Superior temporal gyrus (tissue), 1 donor: ENCODE results near the gene MORN1.

Experiments used
- DNase-seq: peaks from one replicate; pipeline ENCODE4 v3.0.0-alpha.2; 2016; ENCODE audit errors: extremely low spot score

MORN1 gene

DNA sequence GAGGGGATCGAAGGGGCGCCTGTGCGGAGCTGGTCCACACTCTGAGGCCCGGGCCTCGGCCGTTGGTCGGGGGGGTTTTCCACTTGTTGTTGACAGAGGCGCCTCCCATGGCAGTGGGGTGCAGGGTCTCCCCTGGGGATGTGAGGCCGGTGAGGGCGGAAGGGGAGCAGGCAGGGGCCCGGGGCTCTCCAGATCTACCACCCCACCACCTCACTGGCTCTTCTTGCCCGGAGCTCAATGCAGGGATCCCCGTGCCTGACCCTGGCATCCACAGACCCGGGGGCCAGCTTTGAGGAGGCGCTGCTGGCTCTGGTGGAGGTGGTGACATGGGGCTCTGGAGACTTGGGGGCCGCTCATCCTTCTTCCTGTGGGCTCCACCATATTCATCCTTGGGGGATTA lies 28.1 kb upstream of the MORN1 start:
- no peak for DNase-seq

GRCh38 chr1:2418791-2419320 lies 27.5 kb upstream of the MORN1 start:
- no peak for DNase-seq

- DNase-seq: no peak
These were observed 26.5 kb upstream of the MORN1 start for GRCh38 chr1:2417833-2418225.

DNA sequence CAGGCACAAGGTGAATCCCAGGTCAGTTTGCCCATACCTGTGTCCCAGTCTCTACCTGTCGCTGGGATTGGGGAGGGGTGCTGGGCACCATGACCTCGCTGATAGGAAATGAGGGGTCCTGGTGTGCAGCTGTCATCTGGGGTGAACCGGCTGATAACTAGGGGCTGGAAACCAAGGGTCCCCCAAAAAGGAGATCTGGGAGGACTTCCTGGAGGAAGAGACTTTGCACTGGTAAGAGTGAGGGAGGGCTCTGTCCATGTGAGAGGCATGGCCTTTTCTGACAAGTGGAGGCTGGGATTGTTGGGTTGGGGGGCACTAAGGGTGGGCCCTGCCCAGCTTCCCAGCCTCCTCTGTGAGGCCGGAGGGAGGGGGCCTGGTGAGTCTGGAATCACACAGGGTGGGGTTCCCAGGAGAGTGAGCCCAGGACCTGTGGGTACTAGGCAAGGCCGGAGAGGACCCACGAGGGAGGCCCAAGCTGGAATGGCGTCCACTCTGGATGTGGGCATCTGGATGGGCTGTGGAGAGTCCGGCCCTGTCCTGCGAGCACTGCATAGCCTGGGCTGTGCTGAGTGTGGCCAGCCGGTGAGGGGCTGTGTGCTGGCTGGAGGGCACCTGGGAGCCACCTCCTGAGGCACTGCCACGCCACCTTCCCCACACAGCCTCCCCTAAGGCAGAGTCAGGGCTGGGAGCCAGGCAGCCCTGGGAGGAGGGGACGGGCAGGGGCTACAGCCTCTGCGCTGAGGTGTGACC lies 25.9 kb upstream of the MORN1 start:
- DNase-seq: no peak

GRCh38 chr1:2416403-2416802 lies 25.0 kb upstream of the MORN1 start:
- no peak for DNase-seq

GRCh38 chr1:2415801-2416208 lies 24.5 kb upstream of the MORN1 start:
- DNase-seq: no peak

- no peak for DNase-seq
These were observed 24.0 kb upstream of the MORN1 start for GRCh38 chr1:2415337-2415736.

GRCh38 chr1:2414297-2414958 lies 23.1 kb upstream of the MORN1 start:
- peak; percentile 81 for DNase-seq

DNA sequence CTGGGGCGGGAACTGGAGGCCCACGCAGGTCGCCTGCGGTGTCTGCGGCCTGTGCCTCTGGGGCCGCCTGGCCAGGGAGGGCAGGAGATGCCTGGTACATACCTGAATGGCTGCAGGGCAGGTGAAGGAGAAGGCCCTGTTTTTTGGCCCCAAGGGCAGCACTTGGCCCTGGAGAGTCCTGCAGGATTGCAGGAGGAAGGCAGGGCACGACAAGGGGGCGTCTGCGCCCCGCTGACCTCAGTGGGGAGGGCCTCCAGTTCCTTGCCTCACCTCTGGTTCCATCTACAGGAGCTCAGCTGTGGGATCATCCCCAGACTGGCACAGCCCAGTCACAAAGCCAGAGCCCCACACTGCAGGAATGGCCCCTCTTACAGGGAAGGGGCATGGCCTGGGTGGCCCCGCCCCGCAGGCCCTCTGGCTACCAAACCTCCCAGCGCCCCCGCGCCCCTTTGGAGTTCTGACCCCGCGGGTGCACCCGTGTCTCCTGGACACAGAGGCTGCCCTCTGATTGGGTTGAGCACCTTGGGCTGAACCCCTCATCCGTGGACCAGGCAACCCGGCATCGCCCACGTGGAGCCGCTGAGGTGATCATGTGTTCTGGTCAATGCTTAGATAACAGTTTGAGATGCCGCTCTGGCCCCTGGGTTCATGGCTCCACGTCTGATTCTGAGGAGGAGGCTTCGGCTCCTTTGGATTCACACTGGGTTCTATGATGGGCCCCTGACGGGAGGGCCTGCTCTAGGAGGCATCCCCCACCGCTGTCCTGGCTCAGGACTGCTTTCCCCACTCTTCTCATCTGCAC lies 22.3 kb upstream of the MORN1 start:
- DNase-seq: no peak

DNA sequence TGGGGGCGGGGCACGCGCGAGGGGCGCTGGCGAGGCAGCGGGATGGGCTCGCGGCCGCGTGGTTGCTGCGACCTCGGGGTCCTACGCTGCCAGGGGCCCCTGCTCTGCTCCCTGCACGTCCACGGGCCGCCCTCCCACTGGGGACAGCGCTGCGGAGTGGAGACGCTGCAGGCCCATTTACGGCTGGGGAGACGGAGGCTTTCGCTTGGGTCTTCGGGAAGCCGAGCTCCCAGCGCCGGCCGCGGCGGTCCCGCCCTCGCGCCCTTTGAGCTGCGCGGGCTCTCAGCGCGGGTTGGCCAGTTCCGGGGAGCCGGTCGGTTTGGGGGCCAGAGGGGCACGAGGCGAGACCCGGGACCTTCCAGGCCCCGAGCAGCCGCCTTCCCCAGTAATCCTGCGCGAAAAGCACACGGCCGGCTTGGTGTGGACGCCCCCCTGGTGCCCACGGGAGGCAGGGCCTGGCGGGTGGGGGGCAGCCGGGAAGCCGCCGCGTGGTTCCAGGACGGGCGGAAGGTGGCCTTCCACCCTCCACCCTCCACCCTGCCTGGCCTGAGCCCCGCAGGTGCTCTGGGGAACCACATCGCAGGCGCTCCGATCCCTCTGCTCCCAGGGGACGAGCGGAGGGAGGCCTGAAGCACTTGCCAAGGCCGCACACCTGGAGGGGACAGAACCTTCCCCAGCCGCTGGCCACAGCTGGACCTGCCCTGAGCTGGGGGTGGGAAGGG lies 21.6 kb upstream of the MORN1 start:
- DNase-seq: no peak

GRCh38 chr1:2412395-2412772 lies 21.0 kb upstream of the MORN1 start, which contains the start of gene PEX10:
Gene PEX10, minus strand, starts transcription at chr1:2412564. Its CDS starts 62 bp downstream, at chr1:2412502.
- DNase-seq: peak; percentile 91

DNA sequence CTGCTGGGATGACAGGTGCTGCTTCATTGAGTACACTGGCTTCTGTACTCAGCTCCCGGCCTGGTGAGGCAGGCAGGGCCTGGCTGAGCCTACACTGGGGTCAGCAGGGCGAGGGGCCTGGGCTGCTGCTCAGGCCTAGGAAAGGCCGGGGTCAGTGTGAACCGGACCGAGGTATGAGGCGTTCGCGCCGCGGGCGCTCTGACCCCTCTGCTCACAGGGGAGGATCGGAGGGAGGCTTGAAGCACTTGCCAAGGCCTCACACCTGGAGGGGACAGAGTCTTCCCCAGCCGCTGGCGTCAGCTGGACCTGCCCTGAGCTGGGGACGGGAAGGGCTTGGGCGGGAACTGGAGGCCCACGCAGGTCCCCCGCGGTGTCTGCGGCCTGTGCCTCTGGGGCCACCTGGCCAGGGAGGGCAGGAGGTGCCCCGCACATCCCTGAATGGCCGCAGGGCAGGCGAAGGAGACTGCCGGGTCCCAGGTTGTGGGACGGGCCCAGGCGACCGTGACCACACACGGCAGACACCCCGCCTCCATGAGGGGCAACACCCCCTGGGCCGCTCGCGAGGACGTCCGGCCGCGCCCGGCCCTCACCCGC lies 20.5 kb upstream of the MORN1 start:
- DNase-seq: no peak

- DNase-seq: no peak
These were observed 18.4 kb upstream of the MORN1 start for GRCh38 chr1:2409745-2410144.

GRCh38 chr1:2408859-2409276 lies 17.5 kb upstream of the MORN1 start:
- DNase-seq: no peak

DNA sequence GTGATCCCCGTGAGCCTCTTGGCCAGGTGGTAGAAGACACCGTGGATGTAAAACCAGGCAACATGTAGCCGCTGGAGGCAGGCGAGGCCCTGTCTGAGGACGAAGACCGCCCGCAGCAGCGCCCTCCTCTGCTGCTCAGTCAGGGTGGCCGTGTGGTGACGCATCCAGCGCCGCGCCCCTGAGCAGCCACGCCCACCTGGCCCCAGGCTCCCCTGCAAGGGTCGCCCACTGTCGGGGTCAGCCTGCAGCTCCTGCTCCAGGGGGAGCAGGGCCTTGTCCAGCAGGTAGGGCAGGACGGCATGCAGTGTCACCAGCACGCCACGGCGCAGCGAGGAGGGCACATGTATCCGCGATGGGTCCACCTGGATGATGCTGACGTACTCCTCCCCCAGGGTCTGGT lies 17.1 kb upstream of the MORN1 start:
- no peak for DNase-seq

- no peak for DNase-seq
These were observed 16.6 kb upstream of the MORN1 start for GRCh38 chr1:2407991-2408275.

GRCh38 chr1:2407166-2407990 lies 16.0 kb upstream of the MORN1 start:
- no peak for DNase-seq

DNA sequence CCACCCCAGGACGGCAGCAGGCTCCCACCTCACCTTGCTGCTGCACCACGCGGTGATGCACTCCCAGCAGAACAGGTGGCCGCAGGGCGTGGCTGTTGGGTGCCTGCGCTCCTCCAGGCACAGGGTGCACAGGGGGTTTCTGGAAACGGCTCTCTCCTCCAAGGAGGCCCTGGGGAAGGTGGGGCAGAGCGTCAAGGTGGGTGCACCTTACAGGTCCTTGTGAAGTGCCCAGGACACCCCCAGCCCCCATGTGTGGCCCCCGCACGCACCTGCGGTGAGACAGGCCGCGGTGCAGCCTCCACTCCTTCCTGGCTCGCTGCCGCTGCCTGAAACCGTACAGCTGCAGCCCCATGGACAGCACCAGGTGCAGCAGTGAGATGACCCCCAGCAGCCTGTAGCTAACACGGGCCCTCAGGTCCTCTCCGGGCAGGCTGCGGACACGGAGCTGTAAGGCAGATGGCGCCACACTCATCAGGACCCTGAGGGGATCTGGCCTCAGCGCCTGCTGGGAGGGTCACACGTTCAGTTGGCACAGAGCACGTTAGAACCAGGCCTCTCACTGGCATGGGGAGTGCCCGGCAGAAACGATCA lies 15.2 kb upstream of the MORN1 start:
- DNase-seq: no peak

DNA sequence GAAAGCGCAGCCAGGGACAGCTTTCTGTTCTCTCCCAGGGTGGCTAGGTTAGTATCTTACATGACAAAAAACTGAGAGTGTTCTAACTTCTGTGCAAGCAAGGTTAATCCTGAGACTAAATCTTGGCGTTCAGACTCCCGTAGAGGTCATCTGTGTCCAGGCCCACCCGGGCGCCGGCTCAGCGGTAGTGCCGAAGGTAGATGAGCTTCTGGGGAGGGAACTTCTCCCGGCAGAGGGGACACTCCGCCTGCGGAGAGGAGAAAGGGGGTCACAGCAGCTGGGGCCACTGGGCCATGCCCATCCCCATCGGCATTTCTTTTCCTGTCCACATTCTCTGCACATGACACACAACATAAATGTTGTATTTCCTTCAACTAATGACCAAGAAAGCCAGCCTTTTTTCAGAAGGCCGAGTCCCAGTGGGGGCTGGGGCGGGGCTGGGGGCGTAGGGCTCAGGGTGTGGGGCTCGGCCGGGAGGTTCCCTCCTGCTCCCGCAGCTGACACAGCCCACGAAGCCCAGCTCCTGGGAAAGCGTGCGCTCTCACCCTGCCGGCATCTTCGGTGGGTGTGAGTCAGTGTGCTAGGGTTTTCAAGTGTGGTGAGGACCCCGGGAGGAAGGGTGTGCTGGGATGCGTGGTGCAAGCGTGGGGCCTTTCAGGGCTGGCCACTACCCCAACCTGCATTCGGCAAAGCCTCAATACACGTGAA lies 14.4 kb upstream of the MORN1 start:
- DNase-seq: no peak
